HG02870 (cell line): ENCODE data around the gene STING1.

Experiments used
- ATAC-seq: cut with Tn5 transposase; IDR thresholded peaks from one replicate; pipeline ENCODE4 v1.9.1; 2021; ENCODE audit warnings: mild to moderate bottlenecking, moderate library complexity; ENCODE audit not compliant: unreplicated experiment

The STING1 gene

GRCh38 chr5:139468421-139468931, 14.1 kb downstream of the STING1 start:
- ATAC-seq, result no peak

DNA sequence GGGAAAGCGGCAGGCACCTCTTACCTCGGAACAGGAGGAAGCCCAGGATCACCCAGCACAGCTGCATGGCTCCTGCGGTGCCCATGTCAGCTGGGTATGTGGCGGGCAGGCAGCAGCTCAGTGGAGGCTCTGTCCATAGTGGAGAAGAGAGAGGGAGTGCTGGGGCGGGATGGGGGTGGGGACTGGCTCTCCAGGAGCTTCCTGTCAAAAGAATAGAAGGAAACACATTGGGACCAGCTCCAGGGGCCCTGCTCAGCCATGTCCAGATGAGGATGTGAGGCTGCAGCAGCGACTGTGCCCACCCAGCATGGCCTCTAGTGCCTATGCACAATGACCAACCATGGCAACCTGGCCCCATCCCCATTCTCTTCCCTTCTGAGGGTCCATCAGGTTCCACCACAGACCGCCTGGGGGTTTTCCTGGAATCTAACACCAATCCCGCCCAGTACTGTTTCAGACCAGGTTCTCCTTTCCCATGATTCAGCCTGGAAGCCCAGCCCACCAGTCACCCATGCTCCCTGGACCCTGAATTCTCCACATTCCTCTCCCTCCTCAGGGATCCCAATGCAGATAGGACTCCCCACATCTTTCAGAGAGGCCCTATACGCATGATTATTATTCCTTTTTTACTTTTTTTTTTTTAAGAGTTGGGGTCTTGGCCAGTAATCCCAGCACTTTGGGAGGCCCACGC, 19.8 kb downstream of the STING1 start, which contains the start of gene ECSCR:
Gene ECSCR, minus strand, starts transcription at position 158 of the 691 bp plus-strand sequence. Its CDS starts 73 bp downstream, at position 85.
- ATAC-seq, result no peak

- no peak for ATAC-seq
These were observed 20.9 kb downstream of the STING1 start for GRCh38 chr5:139461698-139462097.

- no peak for ATAC-seq
These were observed 21.4 kb downstream of the STING1 start for GRCh38 chr5:139461176-139461575.

DNA sequence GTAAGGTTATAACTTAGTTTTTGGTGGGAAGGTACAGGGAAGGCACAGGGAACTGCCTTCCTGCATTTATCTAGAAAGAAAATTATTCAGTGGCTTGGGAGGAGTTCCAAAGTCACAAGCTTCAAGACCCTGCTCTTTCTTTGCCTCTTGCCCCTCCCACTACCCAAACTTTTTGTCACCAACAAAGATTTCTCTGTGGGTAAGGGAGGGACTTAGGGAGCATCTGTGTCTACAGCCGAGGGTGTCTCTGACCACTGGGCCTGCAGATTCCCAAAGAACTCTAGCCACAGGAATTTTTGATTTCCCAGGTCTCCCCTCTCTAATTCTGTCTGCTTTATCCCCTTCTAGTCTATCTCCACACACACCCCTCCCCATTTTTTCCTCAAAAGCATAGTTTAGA, 22.1 kb downstream of the STING1 start:
- no peak for ATAC-seq

GRCh38 chr5:139459451-139459934, 23.1 kb downstream of the STING1 start:
- peak; percentile 32 for ATAC-seq

DNA sequence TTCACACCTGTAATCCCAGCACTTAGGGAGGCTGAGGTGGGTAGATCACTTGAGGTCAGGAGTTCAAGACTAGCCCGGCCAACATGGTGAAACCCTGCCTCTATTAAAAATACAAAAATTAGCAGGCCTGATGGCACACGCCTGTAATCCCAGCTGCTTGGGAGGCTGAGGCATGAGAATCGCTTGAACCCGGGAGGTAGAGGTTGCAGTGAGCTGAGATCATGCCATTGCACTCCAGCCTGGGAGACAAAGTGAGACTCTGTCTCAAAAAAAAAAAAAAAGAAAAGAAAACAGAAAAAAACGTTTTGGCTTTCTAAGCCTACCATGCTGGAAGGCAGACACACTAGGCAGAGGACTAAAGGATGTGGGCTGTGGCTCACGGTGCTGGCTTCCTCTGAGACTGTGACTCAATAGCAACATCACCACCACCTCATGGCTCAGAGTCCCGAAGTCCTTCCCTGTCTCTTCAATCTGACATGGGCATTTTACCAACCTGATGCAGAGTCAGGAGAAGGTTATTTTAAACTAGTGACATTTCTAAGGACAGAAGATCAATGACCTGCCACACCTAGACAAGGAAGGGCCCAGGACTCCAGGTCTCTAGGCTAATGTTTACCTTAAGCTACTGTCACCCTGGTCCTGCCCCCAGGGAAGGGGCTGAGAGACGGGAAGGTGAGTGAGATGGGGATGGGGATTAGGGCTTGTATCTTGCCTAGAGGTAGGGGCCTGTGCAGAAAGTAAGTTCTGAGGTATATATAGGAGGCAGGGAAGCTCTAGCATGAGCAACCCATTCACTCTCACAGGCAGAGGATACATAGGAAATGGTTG, 23.8 kb downstream of the STING1 start:
- peak; percentile 51 for ATAC-seq

DNA sequence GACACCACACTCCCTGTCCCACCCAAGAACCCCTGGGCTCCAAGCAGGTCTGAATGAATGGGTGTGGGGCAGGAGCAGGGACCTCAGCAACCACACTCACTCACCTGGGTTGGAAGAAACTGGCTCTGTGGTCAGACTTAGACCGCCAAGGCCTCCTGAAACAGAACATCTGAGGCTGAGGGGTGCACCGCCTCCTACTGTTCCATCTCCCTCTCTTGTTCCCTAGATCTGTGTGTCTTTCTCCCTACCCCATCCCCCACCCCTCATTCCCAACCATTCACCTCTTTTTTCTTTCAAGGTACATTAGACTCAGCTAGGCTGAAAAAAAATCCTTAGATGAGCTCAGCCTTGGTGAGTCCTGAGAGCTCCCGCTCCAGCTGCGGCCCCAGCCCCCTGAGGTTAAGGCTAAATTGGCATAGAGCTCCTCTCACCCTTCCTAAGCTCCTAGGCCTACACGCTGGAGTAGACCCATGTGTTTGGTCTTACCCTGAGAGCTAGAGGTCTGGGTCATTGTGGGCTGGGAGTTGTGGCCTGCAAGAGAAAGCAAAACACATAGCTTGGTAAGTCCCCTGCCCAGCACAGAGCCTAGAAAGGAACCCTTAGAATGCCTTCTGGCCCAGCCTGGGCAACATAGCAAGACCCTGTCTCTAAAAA, 24.8 kb downstream of the STING1 start:
- ATAC-seq, result no peak

GRCh38 chr5:139457241-139457640, 25.3 kb downstream of the STING1 start:
- ATAC-seq, result no peak

DNA sequence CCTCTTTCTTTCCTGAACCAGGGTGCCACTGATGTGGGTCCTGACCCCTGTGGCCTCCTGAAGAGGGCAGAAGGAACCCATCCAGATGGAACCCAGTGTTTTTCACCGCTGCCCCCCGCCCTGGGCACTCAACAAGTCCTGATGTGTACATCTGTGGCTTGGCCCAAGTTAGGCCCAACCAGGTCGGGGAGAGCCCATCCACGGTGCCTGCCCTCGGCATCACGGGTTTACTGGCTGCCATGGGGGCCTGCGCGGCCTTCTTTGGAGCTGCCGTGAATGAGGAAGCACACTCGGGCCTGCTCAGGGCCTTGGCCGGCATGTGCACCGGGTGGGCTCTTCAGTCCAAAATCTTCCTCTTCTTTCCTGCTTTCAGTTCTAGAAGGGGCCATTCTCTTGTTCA, 25.8 kb downstream of the STING1 start:
- no peak for ATAC-seq

GRCh38 chr5:139454568-139455290, 27.8 kb downstream of the STING1 start:
- no peak for ATAC-seq

GRCh38 chr5:139453683-139454567, 28.6 kb downstream of the STING1 start:
- ATAC-seq, result no peak

DNA sequence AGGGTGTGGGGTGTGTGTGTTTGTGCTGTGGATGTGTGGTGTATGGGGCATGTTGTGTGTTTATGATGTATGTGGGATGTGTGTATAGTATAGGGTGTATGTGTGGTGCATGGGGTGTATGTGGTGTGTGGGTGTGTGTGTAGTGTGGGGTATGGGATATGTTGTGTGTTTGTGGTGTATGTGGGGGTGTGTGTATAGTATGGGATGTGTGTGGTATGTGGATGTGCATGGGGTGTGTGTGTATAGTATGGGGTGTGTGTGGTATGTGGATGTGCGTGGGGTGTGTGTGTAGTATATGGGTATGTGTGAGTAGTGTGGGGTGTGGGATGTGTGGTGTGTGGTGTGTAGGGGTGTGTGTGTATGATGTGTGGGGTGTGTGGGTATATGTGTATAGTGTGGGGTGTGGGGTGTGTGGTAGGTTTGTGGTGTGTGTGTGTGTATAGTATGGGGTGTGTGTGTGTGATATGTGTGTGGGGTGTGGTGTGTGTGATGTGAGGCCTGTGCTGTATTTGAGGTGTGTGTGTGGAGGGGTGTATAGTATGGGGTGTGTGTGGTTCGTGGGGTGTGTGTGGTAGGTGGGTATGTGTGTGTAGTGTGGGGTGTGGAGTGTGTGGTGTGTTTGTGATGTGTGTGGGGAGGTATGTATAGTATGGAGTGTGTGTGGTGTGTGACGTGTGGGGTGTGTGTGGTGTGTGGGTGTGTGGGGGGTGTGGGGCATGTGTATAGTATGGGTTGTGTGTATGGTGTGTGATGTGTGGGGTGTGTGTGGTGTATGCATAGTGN, 30.5 kb downstream of the STING1 start:
- ATAC-seq, result no peak

DNA sequence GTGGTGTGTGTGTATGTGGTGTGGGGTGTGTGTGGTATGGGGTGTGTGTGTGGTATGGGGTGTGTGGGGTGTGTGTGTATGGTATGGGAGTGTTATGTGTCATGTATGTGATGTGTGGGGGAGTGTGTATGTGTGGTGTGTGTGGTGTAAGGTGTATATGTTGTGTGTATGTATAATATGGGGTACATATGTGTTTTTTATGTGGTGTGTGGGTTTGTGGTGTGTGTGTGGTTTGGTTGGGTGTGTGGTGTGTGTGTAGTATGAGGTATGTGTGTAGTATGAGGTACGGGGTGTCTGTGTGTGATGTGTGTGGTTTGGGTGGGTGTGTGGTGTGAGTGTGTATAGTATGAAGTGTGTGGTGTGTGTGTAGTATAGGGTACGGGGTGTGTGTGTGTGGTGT, 31.4 kb downstream of the STING1 start:
- no peak for ATAC-seq

GRCh38 chr5:139446956-139447779, 35.4 kb downstream of the STING1 start:
- peak; percentile 71 for ATAC-seq

- no peak for ATAC-seq
These were observed 37.0 kb downstream of the STING1 start for GRCh38 chr5:139445325-139446170.

GRCh38 chr5:139443831-139444453, 38.6 kb downstream of the STING1 start:
- ATAC-seq, result no peak
